NCI-H1105 treated with DMSO at 0.1 percent for 48 hours (cell line): ENCODE results near the gene NOP53.

ENCODE experiments used
- DNase-seq: peaks from one replicate; lab custom pipeline; 2025; lab: John Stamatoyannopoulos, UW

NOP53 gene

DNA sequence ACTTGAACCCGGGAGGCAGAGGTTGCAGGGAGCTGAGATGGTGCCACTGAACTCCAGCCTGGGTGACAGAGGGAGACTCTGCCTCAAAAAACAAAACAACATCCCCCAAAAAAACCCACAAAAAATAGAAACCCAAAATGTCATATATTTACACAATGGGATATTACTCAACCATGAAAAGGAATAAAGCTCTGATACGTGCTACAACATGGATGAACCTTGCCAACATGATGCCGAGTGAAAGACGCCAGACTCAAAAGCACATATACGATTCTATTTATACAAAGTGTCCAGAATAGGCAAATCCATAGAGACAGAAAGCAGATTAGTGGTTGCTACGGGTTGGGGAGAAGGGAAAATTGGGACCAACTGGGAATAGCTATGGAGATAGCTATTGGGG lies 61.1 kb downstream of the NOP53 start:
- DNase-seq = no peak
